ENCODE measurements around the gene TIAM2.

The TIAM2 gene

DNA sequence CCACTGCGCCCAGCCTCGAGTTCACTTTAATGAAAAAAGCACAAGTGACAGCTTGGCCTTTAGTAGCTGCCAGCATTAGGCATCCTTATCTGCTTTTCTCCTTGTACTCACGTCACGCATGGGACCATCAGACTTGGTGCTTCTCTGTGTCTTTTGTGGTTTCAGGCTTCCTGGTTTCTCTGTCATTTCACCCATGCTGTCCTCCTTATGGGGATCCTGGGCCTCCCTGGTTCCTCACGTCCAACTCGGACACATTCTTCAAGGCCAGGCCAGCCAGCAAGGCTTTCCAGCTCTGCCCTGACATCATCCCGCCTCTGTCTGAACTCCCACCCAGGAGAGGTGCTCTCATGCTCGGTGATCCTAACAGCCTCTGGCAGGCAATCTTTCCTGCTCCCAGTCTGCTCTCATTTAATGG lies 83.2 kb downstream of the TIAM2 start:
- Histone ChIP-seq H3K27me3 (ENCODE audit: insufficient read depth, low read length, poor library complexity) (no peaks in the 10 kb centered on the region), H3K79me1 (ENCODE audit: low read length) (no peaks in the 10 kb centered on the region), H3K36me3 (ENCODE audit: control insufficient read depth, insufficient read depth, low read length) (no peaks in the 10 kb centered on the region), H3K18ac (ENCODE audit: low read length) (no peak overlapping the region), H2BK120ac (ENCODE audit: low read depth, low read length) (no peak overlapping the region), H3K79me2 (ENCODE audit: control insufficient read depth, insufficient read depth, low read length) (no peaks in the 10 kb centered on the region), H4K8ac (ENCODE audit: low read depth, low read length) (no peak overlapping the region), H3K4me2 (ENCODE audit: low read length) (no peak overlapping the region), H2AK5ac (ENCODE audit: low read length) (no peak overlapping the region), H4K5ac (ENCODE audit: low read length) (no peak overlapping the region), H3K56ac (ENCODE audit: low read length) (peak overlapping the region; percentile 20), H3K23ac (ENCODE audit: low read length) (no peak overlapping the region), H2BK5ac (ENCODE audit: low read length) (no peak overlapping the region), H3K4me3 (ENCODE audit: low read length) (no peak overlapping the region), H2BK15ac (replicated peaks; ENCODE audit: low read depth) (no peak overlapping the region), H3K9ac (ENCODE audit: low read length) (no peak overlapping the region), H3K4ac (ENCODE audit: low read depth, low read length) (no peak overlapping the region), H3K4me1 (ENCODE audit: control insufficient read depth, low read depth, low read length) (peaks cover 2% of the 10 kb centered on the region), H3K27ac (ENCODE audit: low read depth, low read length) (no peak overlapping the region)
- no peak for DNase-seq
- no CpG with 5 or more reads among the region's 8 CpGs for WGBS (ENCODE audit: extremely low coverage, insufficient coverage, low lambda C conversion rate)

DNA sequence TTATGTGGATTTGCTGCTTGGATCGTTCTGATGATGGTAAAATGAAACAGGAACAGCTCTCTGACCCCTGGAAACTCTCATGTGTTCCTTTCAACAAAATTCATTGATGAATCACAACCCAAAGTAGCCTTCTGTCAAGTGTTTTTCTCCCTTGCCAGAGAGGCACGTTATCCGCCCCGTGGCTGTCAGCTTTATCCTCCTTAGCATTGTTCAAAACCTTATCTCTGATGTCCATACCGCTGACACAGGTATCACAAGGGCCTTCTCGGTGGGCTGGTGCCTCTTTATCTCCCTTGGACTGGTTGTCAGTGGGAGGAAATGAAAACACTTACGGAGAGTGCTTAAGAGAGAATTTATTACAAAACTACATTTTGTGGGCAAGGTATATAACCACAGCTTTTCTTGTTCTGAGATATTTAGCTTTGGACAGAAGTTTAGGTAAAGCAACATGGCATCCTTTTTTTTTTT lies 84.9 kb downstream of the TIAM2 start:
- Histone ChIP-seq H3K79me2 (ENCODE audit: control insufficient read depth, insufficient read depth, low read length) (no peaks in the 10 kb centered on the region), H3K27ac (ENCODE audit: low read depth, low read length) (no peak overlapping the region), H3K27me3 (ENCODE audit: insufficient read depth, low read length, poor library complexity) (no peaks in the 10 kb centered on the region), H2BK5ac (ENCODE audit: low read length) (no peak overlapping the region), H3K56ac (ENCODE audit: low read length) (no peak overlapping the region), H2BK15ac (replicated peaks; ENCODE audit: low read depth) (no peak overlapping the region), H3K4me3 (ENCODE audit: low read length) (no peak overlapping the region), H3K4me2 (ENCODE audit: low read length) (no peak overlapping the region), H3K4ac (ENCODE audit: low read depth, low read length) (no peak overlapping the region), H2BK120ac (ENCODE audit: low read depth, low read length) (no peak overlapping the region), H3K23ac (ENCODE audit: low read length) (no peak overlapping the region), H3K9ac (ENCODE audit: low read length) (no peak overlapping the region), H2AK5ac (ENCODE audit: low read length) (no peak overlapping the region), H4K8ac (ENCODE audit: low read depth, low read length) (no peak overlapping the region), H3K36me3 (ENCODE audit: control insufficient read depth, insufficient read depth, low read length) (no peaks in the 10 kb centered on the region), H3K79me1 (ENCODE audit: low read length) (no peaks in the 10 kb centered on the region), H3K18ac (ENCODE audit: low read length) (no peak overlapping the region), H3K4me1 (ENCODE audit: control insufficient read depth, low read depth, low read length) (peaks cover 2% of the 10 kb centered on the region), H4K5ac (ENCODE audit: low read length) (no peak overlapping the region)
- no CpG with 5 or more reads among the region's 7 CpGs for WGBS (ENCODE audit: extremely low coverage, insufficient coverage, low lambda C conversion rate)
- DNase-seq: no peak

DNA sequence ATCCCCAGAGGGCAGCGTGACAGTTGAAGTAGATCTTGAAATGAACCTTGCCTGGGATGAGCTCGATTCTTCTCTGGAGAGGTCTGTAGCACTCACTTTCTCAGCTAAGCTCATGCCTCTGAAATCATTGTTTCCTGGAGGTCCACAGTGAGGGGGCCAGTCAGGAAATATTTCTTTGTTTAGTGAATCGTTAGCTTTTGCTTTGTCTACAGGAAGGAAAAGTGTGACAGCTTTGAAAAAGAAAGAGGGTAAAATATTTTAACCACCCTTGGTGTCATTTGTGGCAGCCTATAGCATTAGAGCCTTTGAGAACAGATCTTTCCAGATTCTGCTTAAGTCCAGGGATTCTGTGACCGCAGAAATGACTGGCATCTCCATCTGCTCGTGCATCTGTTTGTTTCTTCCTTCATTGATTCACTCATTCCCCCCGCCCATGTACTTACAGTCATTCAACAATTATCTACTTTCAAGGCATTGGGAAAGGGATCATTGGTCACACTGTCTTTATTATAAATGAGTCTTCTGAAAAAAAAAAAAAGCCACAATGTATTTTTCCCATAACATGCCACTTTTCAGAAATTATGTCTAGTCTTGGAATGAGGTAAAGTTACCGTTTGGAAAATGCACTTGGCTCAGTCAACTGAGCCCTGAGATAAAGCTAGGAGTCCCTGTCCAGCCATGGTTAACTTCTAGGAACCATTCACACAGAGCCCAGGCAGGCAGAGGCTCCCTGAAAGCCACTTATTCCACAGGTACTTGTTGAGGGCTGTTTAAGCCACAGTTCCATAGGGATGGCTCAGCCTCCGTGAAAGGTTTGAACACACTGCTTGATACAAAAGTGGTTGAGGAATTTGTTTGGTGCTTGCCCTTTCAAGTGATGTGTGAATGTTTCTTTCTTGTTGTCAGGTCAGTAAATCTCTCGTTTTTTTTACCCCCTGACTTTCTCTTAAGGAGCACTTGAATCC lies 86.0 kb downstream of the TIAM2 start:
- H3K36me3 ChIP-seq (ENCODE audit: control insufficient read depth, insufficient read depth, low read length): no peaks in the 10 kb centered on the region
- no peaks in the 10 kb centered on the region for H3K79me1 ChIP-seq (ENCODE audit: low read length)
- no peaks in the 10 kb centered on the region for H3K27me3 ChIP-seq (ENCODE audit: insufficient read depth, low read length, poor library complexity)
- H3K18ac ChIP-seq (ENCODE audit: low read length): no peak overlapping the region
- no CpG with 5 or more reads among the region's 9 CpGs for WGBS (ENCODE audit: extremely low coverage, insufficient coverage, low lambda C conversion rate)
- H3K56ac ChIP-seq (ENCODE audit: low read length): no peak overlapping the region
- H2BK15ac ChIP-seq (replicated peaks; ENCODE audit: low read depth): no peak overlapping the region
- no peak overlapping the region for H2BK120ac ChIP-seq (ENCODE audit: low read depth, low read length)
- H3K4me3 ChIP-seq (ENCODE audit: low read length): no peak overlapping the region
- no peak for DNase-seq
- no peak overlapping the region for H3K23ac ChIP-seq (ENCODE audit: low read length)
- no peak overlapping the region for H4K5ac ChIP-seq (ENCODE audit: low read length)
- H3K4ac ChIP-seq (ENCODE audit: low read depth, low read length): no peak overlapping the region
- H3K79me2 ChIP-seq (ENCODE audit: control insufficient read depth, insufficient read depth, low read length): no peaks in the 10 kb centered on the region
- H3K4me1 ChIP-seq (ENCODE audit: control insufficient read depth, low read depth, low read length): no peaks in the 10 kb centered on the region
- H3K4me2 ChIP-seq (ENCODE audit: low read length): no peak overlapping the region
- H2BK5ac ChIP-seq (ENCODE audit: low read length): no peak overlapping the region
- H4K8ac ChIP-seq (ENCODE audit: low read depth, low read length): no peak overlapping the region
- H2AK5ac ChIP-seq (ENCODE audit: low read length): no peak overlapping the region
- H3K9ac ChIP-seq (ENCODE audit: low read length): no peak overlapping the region
- H3K27ac ChIP-seq (ENCODE audit: low read depth, low read length): no peak overlapping the region

DNA sequence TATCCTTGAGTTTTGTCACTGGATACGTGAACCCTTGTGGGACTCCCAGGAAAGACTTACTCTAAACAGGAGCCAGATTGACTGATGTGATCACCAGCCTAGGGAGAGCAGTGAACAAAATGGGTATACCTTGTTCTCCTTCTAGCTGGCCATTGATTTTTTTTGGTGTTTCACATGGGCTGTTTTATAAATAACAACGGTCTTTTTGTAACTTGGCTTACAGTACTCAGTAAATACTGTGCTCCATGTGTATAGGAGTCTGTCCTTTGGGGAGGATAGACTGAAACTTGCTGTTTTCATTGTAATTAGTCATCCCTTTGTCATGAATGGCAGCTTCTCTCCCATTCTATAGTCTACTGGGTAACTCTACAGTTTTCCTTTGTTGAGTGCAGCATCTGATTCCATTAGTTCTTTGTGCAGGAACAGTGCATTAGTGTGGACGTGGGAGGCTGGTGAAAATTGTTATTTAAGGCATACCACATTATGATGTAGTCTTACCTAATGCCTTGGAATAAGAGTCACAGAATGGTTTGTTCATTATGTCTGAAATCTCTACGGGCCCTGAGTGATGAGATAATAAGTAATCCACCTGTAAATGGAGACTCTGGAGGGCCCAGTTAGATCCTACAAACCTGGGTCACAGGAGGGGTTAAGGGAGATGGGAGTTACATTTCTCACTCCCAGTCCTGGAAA lies 89.5 kb downstream of the TIAM2 start:
- H2BK15ac ChIP-seq (replicated peaks; ENCODE audit: low read depth): no peak overlapping the region
- no peak overlapping the region for H3K9ac ChIP-seq (ENCODE audit: low read length)
- no peak overlapping the region for H4K8ac ChIP-seq (ENCODE audit: low read depth, low read length)
- no peak overlapping the region for H3K18ac ChIP-seq (ENCODE audit: low read length)
- H3K27me3 ChIP-seq (ENCODE audit: insufficient read depth, low read length, poor library complexity): no peaks in the 10 kb centered on the region
- H4K5ac ChIP-seq (ENCODE audit: low read length): no peak overlapping the region
- DNase-seq: no peak
- no peak overlapping the region for H3K4me3 ChIP-seq (ENCODE audit: low read length)
- H2BK5ac ChIP-seq (ENCODE audit: low read length): no peak overlapping the region
- H2AK5ac ChIP-seq (ENCODE audit: low read length): no peak overlapping the region
- no peak overlapping the region for H3K23ac ChIP-seq (ENCODE audit: low read length)
- WGBS (ENCODE audit: extremely low coverage, insufficient coverage, low lambda C conversion rate): no CpG with 5 or more reads among the region's 4 CpGs
- no peaks in the 10 kb centered on the region for H3K36me3 ChIP-seq (ENCODE audit: control insufficient read depth, insufficient read depth, low read length)
- H3K4me2 ChIP-seq (ENCODE audit: low read length): no peak overlapping the region
- no peaks in the 10 kb centered on the region for H3K79me1 ChIP-seq (ENCODE audit: low read length)
- no peak overlapping the region for H3K4ac ChIP-seq (ENCODE audit: low read depth, low read length)
- H2BK120ac ChIP-seq (ENCODE audit: low read depth, low read length): no peak overlapping the region
- H3K4me1 ChIP-seq (ENCODE audit: control insufficient read depth, low read depth, low read length): no peaks in the 10 kb centered on the region
- H3K79me2 ChIP-seq (ENCODE audit: control insufficient read depth, insufficient read depth, low read length): no peaks in the 10 kb centered on the region
- H3K56ac ChIP-seq (ENCODE audit: low read length): no peak overlapping the region
- no peak overlapping the region for H3K27ac ChIP-seq (ENCODE audit: low read depth, low read length)

DNA sequence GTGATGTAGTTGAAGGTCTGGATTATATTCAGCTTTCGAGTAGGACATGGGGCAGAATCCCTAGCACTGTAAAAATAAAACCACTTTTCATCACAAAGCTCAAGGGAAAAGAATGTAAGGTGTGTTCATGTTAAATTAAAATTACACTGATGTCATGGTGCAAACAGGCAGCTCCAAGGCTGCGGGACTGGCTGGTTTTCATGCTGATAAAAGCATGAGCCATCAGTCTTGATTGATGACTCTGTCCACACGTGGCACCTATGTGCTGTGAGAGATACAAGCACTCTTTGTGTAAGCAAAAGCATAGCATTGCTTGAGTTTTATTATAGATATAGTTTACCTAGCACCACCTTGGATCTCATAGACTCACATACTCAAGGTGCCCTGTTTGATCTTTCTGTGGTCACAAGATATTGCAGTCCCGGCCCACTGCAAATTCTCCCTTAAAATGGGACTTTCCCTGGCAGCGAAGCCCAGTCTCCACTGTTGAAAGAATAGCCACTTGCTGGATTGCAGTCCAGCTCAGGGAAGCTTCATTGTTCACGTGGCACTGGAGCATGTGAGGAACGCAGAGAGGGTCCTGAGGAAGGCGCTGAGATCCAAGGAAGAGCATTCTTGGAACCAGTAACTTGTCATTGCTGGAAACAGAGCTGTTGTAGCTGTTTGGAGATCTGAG lies 90.6 kb downstream of the TIAM2 start:
- H2BK120ac ChIP-seq (ENCODE audit: low read depth, low read length): no peak overlapping the region
- H3K27me3 ChIP-seq (ENCODE audit: insufficient read depth, low read length, poor library complexity): no peaks in the 10 kb centered on the region
- no peak overlapping the region for H3K23ac ChIP-seq (ENCODE audit: low read length)
- no peak overlapping the region for H3K27ac ChIP-seq (ENCODE audit: low read depth, low read length)
- no peak overlapping the region for H3K9ac ChIP-seq (ENCODE audit: low read length)
- H4K8ac ChIP-seq (ENCODE audit: low read depth, low read length): no peak overlapping the region
- no peak overlapping the region for H3K18ac ChIP-seq (ENCODE audit: low read length)
- no peaks in the 10 kb centered on the region for H3K79me1 ChIP-seq (ENCODE audit: low read length)
- no peaks in the 10 kb centered on the region for H3K36me3 ChIP-seq (ENCODE audit: control insufficient read depth, insufficient read depth, low read length)
- no CpG with 5 or more reads among the region's 8 CpGs for WGBS (ENCODE audit: extremely low coverage, insufficient coverage, low lambda C conversion rate)
- H3K79me2 ChIP-seq (ENCODE audit: control insufficient read depth, insufficient read depth, low read length): no peaks in the 10 kb centered on the region
- no peaks in the 10 kb centered on the region for H3K4me1 ChIP-seq (ENCODE audit: control insufficient read depth, low read depth, low read length)
- no peak overlapping the region for H2BK5ac ChIP-seq (ENCODE audit: low read length)
- H2BK15ac ChIP-seq (replicated peaks; ENCODE audit: low read depth): no peak overlapping the region
- no peak overlapping the region for H4K5ac ChIP-seq (ENCODE audit: low read length)
- no peak overlapping the region for H3K4me2 ChIP-seq (ENCODE audit: low read length)
- peak; percentile 41 for DNase-seq
- no peak overlapping the region for H3K4ac ChIP-seq (ENCODE audit: low read depth, low read length)
- H3K56ac ChIP-seq (ENCODE audit: low read length): no peak overlapping the region
- H3K4me3 ChIP-seq (ENCODE audit: low read length): no peak overlapping the region
- no peak overlapping the region for H2AK5ac ChIP-seq (ENCODE audit: low read length)

Measured in mesendoderm (in vitro differentiated cells).